HFFc6 (cell line): ENCODE data around the gene BICD2. TPM values are rescaled to one million over a fixed set of nuclear protein-coding genes. Genes with fewer than 3 reads are reported as not detected.

Experiments used
- DNase-seq: peaks from one replicate; pipeline ENCODE4 v3.0.0-alpha.2; 2018
- H3K27ac Mint-ChIP-seq: 2 replicates; pipeline ENCODE4 v1.8.0; 2020; ENCODE audit warnings: mild to moderate bottlenecking, mixed read lengths
- H3K27me3 Mint-ChIP-seq: 2 replicates; pipeline ENCODE4 v1.8.0; 2021; ENCODE audit warnings: mild to moderate bottlenecking, moderate library complexity, mixed read lengths; ENCODE audit not compliant: insufficient read depth
- H3K36me3 Mint-ChIP-seq: 2 replicates; pipeline ENCODE4 v1.8.0; 2021; ENCODE audit warnings: low read depth, mixed read lengths
- H3K4me1 Mint-ChIP-seq: 2 replicates; pipeline ENCODE4 v1.8.0; 2020; ENCODE audit warnings: low read depth, mixed read lengths
- H3K4me3 Mint-ChIP-seq: 2 replicates; pipeline ENCODE4 v1.8.0; 2020; ENCODE audit warnings: mild to moderate bottlenecking, moderate library complexity, mixed read lengths
- H3K9me3 Mint-ChIP-seq: 2 replicates; pipeline ENCODE4 v1.8.0; 2020; ENCODE audit warnings: mild to moderate bottlenecking, mixed read lengths
- CTCF ChIP-seq: fragments of 200-600 bp; sonication (generic); IDR thresholded peaks from 2 replicates; pipeline ENCODE4 v1.5.0; 2021; ENCODE audit warnings: antibody characterized with exemption, mild to moderate bottlenecking
- total RNA-seq, 6 experiments: library from RNA; stranded (reverse); fragmentation: NEBNext Ultra II Directional; extraction: Animal tissue kit (Norgen Biotek cat#: 25700); gene quantifications; 2 replicates in 1 of 6; 3 replicates in 5 of 6; pipeline ENCODE4 v1.2.3, GENCODE V29; 2021

The BICD2 gene
- total RNA-seq, 6 experiments from 2014 or later: 32.4 to 38.6 (median 36.1) TPM

GRCh38 chr9:92685022-92685421, 79.6 kb downstream of the BICD2 start:
- Mint-ChIP-seq H3K9me3 (peaks cover 4% of the 10 kb centered on the region), H3K4me1 (peaks cover under 1% of the 10 kb centered on the region; the same call in 1 of the 2 replicates), H3K27ac (no peak overlapping the region), H3K4me3 (no peak overlapping the region), H3K27me3 (no peaks in the 10 kb centered on the region; the same call in none of the 2 replicates), H3K36me3 (peaks cover 2% of the 10 kb centered on the region)
- no peak for TF ChIP-seq CTCF
- no peak for DNase-seq

GRCh38 chr9:92682269-92682668, 82.4 kb downstream of the BICD2 start:
- peaks cover 6% of the 10 kb centered on the region; the same call in 1 of the 2 replicates for H3K4me1 Mint-ChIP-seq
- DNase-seq: no peak
- no peak overlapping the region for H3K4me3 Mint-ChIP-seq
- no peak for TF ChIP-seq CTCF
- H3K27me3 Mint-ChIP-seq: no peaks in the 10 kb centered on the region; the same call in 1 of the 2 replicates
- H3K27ac Mint-ChIP-seq: no peak overlapping the region
- no peaks in the 10 kb centered on the region for H3K9me3 Mint-ChIP-seq
- H3K36me3 Mint-ChIP-seq: no peaks in the 10 kb centered on the region

GRCh38 chr9:92680166-92681119, 84.2 kb downstream of the BICD2 start:
- Mint-ChIP-seq H3K4me1 (peaks cover 6% of the 10 kb centered on the region; the same call in 1 of the 2 replicates), H3K4me3 (no peak overlapping the region), H3K27ac (no peak overlapping the region), H3K27me3 (no peaks in the 10 kb centered on the region; the same call in 1 of the 2 replicates), H3K9me3 (no peaks in the 10 kb centered on the region), H3K36me3 (no peaks in the 10 kb centered on the region)
- TF ChIP-seq CTCF: no peak
- no peak for DNase-seq

- peaks cover 6% of the 10 kb centered on the region; the same call in 1 of the 2 replicates for H3K4me1 Mint-ChIP-seq
- H3K9me3 Mint-ChIP-seq: no peaks in the 10 kb centered on the region
- no peak overlapping the region for H3K27ac Mint-ChIP-seq
- no peaks in the 10 kb centered on the region; the same call in 1 of the 2 replicates for H3K27me3 Mint-ChIP-seq
- H3K36me3 Mint-ChIP-seq: no peaks in the 10 kb centered on the region
- TF ChIP-seq CTCF: no peak
- no peak for DNase-seq
- H3K4me3 Mint-ChIP-seq: no peak overlapping the region
These were observed 85.0 kb downstream of the BICD2 start for GRCh38 chr9:92679413-92680165.

GRCh38 chr9:92671323-92671722, 93.3 kb downstream of the BICD2 start:
- Mint-ChIP-seq H3K9me3 (no peaks in the 10 kb centered on the region), H3K4me3 (peak overlapping the region; percentile 96), H3K36me3 (peaks cover 21% of the 10 kb centered on the region; the same call in 1 of the 2 replicates), H3K4me1 (peaks cover 32% of the 10 kb centered on the region), H3K27me3 (no peaks in the 10 kb centered on the region; the same call in none of the 2 replicates), H3K27ac (peak overlapping the region; percentile 97)
- TF ChIP-seq CTCF: no peak
- DNase-seq: peak; percentile 51
